IMR-90 (cell line): ENCODE measurements around the gene ABCC10. TPM values are rescaled to one million over a fixed set of nuclear protein-coding genes. Genes with fewer than 3 reads are reported as not detected.

ENCODE experiments used
- ATAC-seq: fragments of 200-7000 bp; cut with Tn5 transposase; 2 replicates; pipeline ENCODE4 v1.9.1; 2020; ENCODE audit warnings: low read depth, mild to moderate bottlenecking, moderate library complexity
- BruUV-seq: library from RNA; stranded (reverse); fragments of 400-500 nt; replicated peaks from 2 replicates; lab custom pipeline; 2021; lab: Mats Ljungman, UMichigan
- CTCF ChIA-PET: fragments of 300-600 bp; formaldehyde crosslinking; extraction: SDS; loops from one replicate; lab custom pipeline; 2021; ENCODE audit warnings: antibody characterized with exemption; lab: Yijun Ruan, JAX
- POLR2A ChIA-PET: fragments of 300-600 bp; sonication (Branson Sonifier 250); formaldehyde crosslinking; loops from one replicate; lab custom pipeline; 2022; ENCODE audit warnings: antibody characterized with exemption; ENCODE audit not compliant: unreplicated experiment; lab: Charles Lee
- DNase-seq: peaks from one replicate; pipeline ENCODE4 v3.0.0; 2013
- H2AFZ ChIP-seq: replicated peaks from 2 replicates; pipeline ENCODE3; 2013; ENCODE audit warnings: low read length, mild to moderate bottlenecking; ENCODE audit not compliant: poor library complexity
- H2AK5ac ChIP-seq: 2 replicates; pipeline ENCODE4 v1.6.1; 2013; ENCODE audit warnings: low read depth, low read length, inconsistent platforms
- H2AK9ac ChIP-seq: replicated peaks from 2 replicates; pipeline ENCODE3; 2013; ENCODE audit warnings: mild to moderate bottlenecking, low read depth, low read length, moderate library complexity; ENCODE audit not compliant: poor library complexity
- H2BK120ac ChIP-seq: 2 replicates; pipeline ENCODE4 v1.6.1; 2013; ENCODE audit warnings: low read depth, low read length, inconsistent platforms
- H2BK15ac ChIP-seq: 3 replicates; pipeline ENCODE4 v1.6.1; 2013; ENCODE audit warnings: low read depth, low read length, inconsistent platforms
- H2BK20ac ChIP-seq: 2 replicates; pipeline ENCODE4 v1.6.1; 2013; ENCODE audit warnings: low read depth, mild to moderate bottlenecking, inconsistent platforms, low read length, moderate library complexity
- H2BK5ac ChIP-seq: 2 replicates; pipeline ENCODE4 v1.6.1; 2013; ENCODE audit warnings: mild to moderate bottlenecking, low read depth, low read length, inconsistent platforms; ENCODE audit not compliant: poor library complexity, severe bottlenecking
- H3K14ac ChIP-seq: replicated peaks from 2 replicates; pipeline ENCODE4 v1.6.1; 2013; ENCODE audit warnings: low read depth, low read length, inconsistent platforms
- H3K18ac ChIP-seq: 2 replicates; pipeline ENCODE4 v1.6.1; 2013; ENCODE audit warnings: low read depth, low read length, control low read depth
- H3K23ac ChIP-seq: 2 replicates; pipeline ENCODE4 v1.6.1; 2013; ENCODE audit warnings: low read depth, low read length, inconsistent platforms
- H3K27ac ChIP-seq: 2 replicates; pipeline ENCODE4 v1.5.1; 2013; ENCODE audit warnings: mild to moderate bottlenecking, control low read depth, low read length; ENCODE audit not compliant: insufficient read depth
- H3K27me3 ChIP-seq: 2 replicates; pipeline ENCODE4 v1.6.1; 2013; ENCODE audit warnings: low read length; ENCODE audit not compliant: control insufficient read depth, insufficient read depth
- H3K36me3 ChIP-seq: 2 replicates; pipeline ENCODE4 v1.6.1; 2013; ENCODE audit warnings: low read length, mixed read lengths; ENCODE audit not compliant: control insufficient read depth, insufficient read depth
- H3K4ac ChIP-seq: 2 replicates; pipeline ENCODE4 v1.6.1; 2013; ENCODE audit warnings: low read depth, low read length, inconsistent platforms
- H3K4me1 ChIP-seq: 2 replicates; pipeline ENCODE4 v1.6.1; 2013; ENCODE audit warnings: low read length, mixed read lengths; ENCODE audit not compliant: control insufficient read depth, insufficient read depth
- H3K4me2 ChIP-seq: 2 replicates; pipeline ENCODE4 v1.6.1; 2013; ENCODE audit warnings: low read depth, mild to moderate bottlenecking, control low read depth, low read length, moderate library complexity
- H3K4me3 ChIP-seq: 2 replicates; pipeline ENCODE4 v1.5.1; 2013; ENCODE audit warnings: low read depth, mild to moderate bottlenecking, control low read depth, low read length, moderate library complexity; ENCODE audit not compliant: insufficient read depth
- H3K56ac ChIP-seq: 2 replicates; pipeline ENCODE4 v1.6.1; 2013; ENCODE audit warnings: low read length, inconsistent platforms; ENCODE audit not compliant: insufficient read depth; ENCODE audit errors: extremely low read depth
- H3K79me1 ChIP-seq, 2 experiments: 2 replicates each; pipeline ENCODE4 v1.6.1; 2013; ENCODE audit warnings: low read length in 2 of 2, inconsistent platforms in 1 of 2, low read depth in 1 of 2
- H3K9ac ChIP-seq: 2 replicates; pipeline ENCODE4 v1.6.1; 2013; ENCODE audit warnings: low read depth, low read length, control low read depth
- H3K9me1 ChIP-seq: 2 replicates; pipeline ENCODE4 v1.6.1; 2013; ENCODE audit warnings: low read length, inconsistent platforms; ENCODE audit not compliant: insufficient read depth
- H3K9me3 ChIP-seq: 2 replicates; pipeline ENCODE4 v1.6.1; 2013; ENCODE audit warnings: low read length; ENCODE audit not compliant: control insufficient read depth, insufficient read depth
- H4K20me1 ChIP-seq: 2 replicates; pipeline ENCODE4 v1.6.1; 2013; ENCODE audit warnings: low read length, inconsistent platforms; ENCODE audit not compliant: insufficient read depth
- H4K5ac ChIP-seq: 2 replicates; pipeline ENCODE4 v1.6.1; 2013; ENCODE audit warnings: mild to moderate bottlenecking, low read depth, low read length, control low read depth
- H4K8ac ChIP-seq, 2 experiments: 2 replicates each; pipeline ENCODE4 v1.6.1; 2013; ENCODE audit warnings: low read depth in 2 of 2, low read length in 2 of 2, control low read depth in 1 of 2, inconsistent platforms in 1 of 2
- H4K91ac ChIP-seq: 2 replicates; pipeline ENCODE4 v1.6.1; 2013; ENCODE audit warnings: low read depth, low read length, inconsistent platforms; ENCODE audit not compliant: insufficient read depth
- CEBPB ChIP-seq: IDR thresholded peaks from 2 replicates; pipeline ENCODE4 v1.6.1; 2012; ENCODE audit warnings: low read depth, low read length, improper control_type of control experiment
- FOS ChIP-seq: fragments of 150-350 bp; IDR thresholded peaks from 2 replicates; pipeline ENCODE4 v1.6.1; 2016; ENCODE audit warnings: low read depth, low read length
- WGBS, 2 experiments: methylation state at CpG; one replicate each; pipeline versions ENCODE4 v1.1.5 to v1.1.7; 2013; ENCODE audit warnings: missing lambda C conversion rate in 2 of 2; ENCODE audit not compliant: insufficient read length in 1 of 2; ENCODE audit errors: extremely low coverage in 2 of 2; 5-methylcytosine and 5-hydroxymethylcytosine counted together
- dilution Hi-C: fragments of 300-500 bp; cut with HindIII; formaldehyde crosslinking; loops from one replicate; pipeline ENCODE4 v1.14.3; 2018; ENCODE audit warnings: low sequenced_read_pairs; ENCODE audit not compliant: unreplicated experiment
- in situ Hi-C: fragments of 300-500 bp; cut with MboI; formaldehyde crosslinking; loops from 3 replicates; pipeline ENCODE4 v1.14.3; 2019; ENCODE audit warnings: low sequenced_read_pairs, inconsistent platforms, mixed read lengths
- intact Hi-C: fragments of 100-400 bp; cut with micrococcal nuclease; formaldehyde crosslinking; loops from 2 replicates; pipeline ENCODE4 v1.10.0; 2022
- polyA plus RNA-seq, 3 experiments: library from polyadenylated mRNA; depleted of rRNA; stranded (reverse); fragments of >200 nt; gene quantifications; 2 replicates each; pipeline ENCODE4 v1.2.3, GENCODE V29; 2012; ENCODE audit warnings: low replicate concordance in 1 of 3
- total RNA-seq: library from RNA; depleted of rRNA; stranded (reverse); fragments of >200 nt; gene quantifications from 2 replicates; pipeline ENCODE4 v1.2.3, GENCODE V29; 2012

Gene ABCC10
- total and polyA plus RNA-seq, 2 of the 4 experiments (the other 2 are of a cell fraction), result 7.0 to 26.3 TPM

DNA sequence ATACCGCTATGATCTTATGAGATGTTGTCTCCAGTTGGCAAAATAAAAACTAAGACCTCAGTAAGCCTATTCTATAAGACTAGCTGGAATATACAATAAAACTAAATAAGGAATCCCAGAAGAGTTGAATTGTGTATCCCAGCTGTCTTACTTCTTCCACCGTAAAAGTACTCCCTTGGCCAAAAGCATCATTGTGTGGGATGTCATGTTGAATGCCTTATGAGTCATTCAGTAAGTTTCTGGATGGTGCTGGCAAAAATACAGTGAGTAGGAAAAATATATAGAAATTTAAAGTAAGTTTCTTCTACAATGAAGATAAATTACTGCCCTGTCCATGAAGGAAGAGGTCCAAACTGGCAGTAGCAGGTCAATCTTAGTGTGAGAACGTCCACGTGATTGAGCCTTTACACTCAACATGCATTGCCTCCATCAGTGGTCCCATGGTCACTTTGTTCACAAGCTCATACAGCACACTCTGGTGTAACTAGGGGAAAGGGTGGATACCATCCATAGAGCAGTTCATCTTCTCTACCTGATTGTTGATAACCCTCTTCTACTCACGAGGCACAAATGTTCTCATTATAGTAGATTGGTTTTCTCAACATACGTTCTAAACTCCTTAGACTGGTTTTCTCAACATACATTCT is 44.2 kb upstream of the ABCC10 start:
- H2AK9ac ChIP-seq, result no peak overlapping the region
- no peak overlapping the region; a peak in 1 of 4 replicates for H4K8ac ChIP-seq
- WGBS, 2 experiments, result no CpG with 5 or more reads among the region's 6 CpGs
- H3K18ac ChIP-seq, result no peak overlapping the region
- no peak overlapping the region; the same call in 1 of the 2 replicates for H2AK5ac ChIP-seq
- H3K23ac ChIP-seq, result no peak overlapping the region
- no peaks in the 10 kb centered on the region for H4K20me1 ChIP-seq
- dilution Hi-C loops (no loop called here), intact Hi-C loops (no loop called here), in situ Hi-C loops (no loop called here)
- no peak overlapping the region for H2BK15ac ChIP-seq
- no peak overlapping the region for H2BK20ac ChIP-seq
- peak overlapping the region; percentile 35; the same call in 1 of the 2 replicates for H3K4ac ChIP-seq
- no peak overlapping the region for H4K5ac ChIP-seq
- H2AFZ ChIP-seq, result peak overlapping the region; percentile 48
- H3K56ac ChIP-seq, result no peak overlapping the region
- H3K27ac ChIP-seq, result no peak overlapping the region
- no peaks in the 10 kb centered on the region for H3K79me1 ChIP-seq
- DNase-seq, result peak; percentile 84
- ATAC-seq, result peak; percentile 87
- H3K9ac ChIP-seq, result no peak overlapping the region
- no peak overlapping the region for H4K91ac ChIP-seq
- H3K27me3 ChIP-seq, result peaks cover 8% of the 10 kb centered on the region
- no peaks in the 10 kb centered on the region for H3K9me3 ChIP-seq
- ChIA-PET CTCF (no interaction called here), POLR2A (no interaction called here)
- H3K36me3 ChIP-seq, result no peaks in the 10 kb centered on the region
- peak; percentile 48; the same call in 1 of the 2 replicates for TF ChIP-seq FOS
- no peak for TF ChIP-seq CEBPB
- BruUV-seq, result no TSS peak
- 0 out of 2 replicates have a peak overlapping the region, but pooled peaks have one; percentile 33 for H3K14ac ChIP-seq
- H3K4me1 ChIP-seq, result peaks cover 2% of the 10 kb centered on the region
- no peak overlapping the region for H2BK5ac ChIP-seq
- H3K4me3 ChIP-seq, result no peak overlapping the region
- no peak overlapping the region for H3K4me2 ChIP-seq
- peaks cover 2% of the 10 kb centered on the region; the same call in 1 of the 2 replicates for H3K9me1 ChIP-seq
- H2BK120ac ChIP-seq, result no peak overlapping the region
